GM19025 (cell line): ENCODE data around the gene OR10H5.
"Not testable (repeated sequence)": the region's sequence is repeated elsewhere in the genome, so short reads cannot be mapped to it uniquely, and the experiment has no call there.

Experiments
- ATAC-seq: cut with Tn5 transposase; IDR thresholded peaks from one replicate; pipeline ENCODE4 v1.9.1; 2021; ENCODE audit warnings: mild to moderate bottlenecking, low read depth, moderate library complexity; ENCODE audit not compliant: unreplicated experiment

OR10H5 gene

GRCh38 chr19:15810335-15810734, 22.9 kb downstream of the OR10H5 start:
- ATAC-seq = no peak

DNA sequence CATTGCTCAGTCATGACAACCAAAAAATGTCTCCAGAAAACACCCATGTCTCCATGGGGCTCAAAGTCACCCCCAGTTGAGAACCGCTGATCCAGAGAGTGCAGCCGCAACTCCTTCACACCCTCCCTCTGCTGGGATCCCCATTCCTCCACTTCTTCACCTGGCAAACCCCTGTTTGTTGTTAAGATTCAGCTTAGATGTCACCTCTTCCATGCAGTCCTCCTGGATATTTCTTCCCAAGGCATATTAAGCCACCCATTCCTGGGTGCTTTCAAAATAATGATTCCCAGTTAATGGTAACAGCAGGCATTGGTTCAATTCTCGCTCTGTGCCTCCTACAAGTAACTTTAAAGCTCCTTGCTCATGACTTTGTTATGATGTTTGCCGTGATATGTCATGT, 24.0 kb downstream of the OR10H5 start:
- no peak for ATAC-seq

GRCh38 chr19:15812060-15812722, 24.7 kb downstream of the OR10H5 start:
- ATAC-seq = no peak

DNA sequence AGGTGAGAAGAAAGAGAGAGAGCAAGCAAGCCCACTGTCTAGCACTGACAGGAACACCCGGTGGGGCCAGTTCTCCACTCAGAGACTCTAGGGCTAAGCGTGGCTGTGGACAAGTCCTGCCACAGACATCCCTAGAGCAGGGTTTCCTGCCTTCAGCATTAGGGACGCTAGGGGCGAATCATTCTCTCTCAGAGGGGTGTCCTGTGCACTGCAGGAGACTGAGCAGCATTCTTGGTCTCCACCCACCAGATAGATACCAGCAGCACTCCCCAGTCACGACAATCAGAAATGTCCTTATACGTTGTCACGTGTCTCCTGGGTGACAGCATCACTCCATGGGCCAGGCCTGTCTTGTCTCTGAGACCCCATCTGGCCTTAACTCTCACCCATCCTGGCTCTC, 26.5 kb downstream of the OR10H5 start:
- ATAC-seq = no peak

GRCh38 chr19:15815306-15815705, 27.8 kb downstream of the OR10H5 start, which contains the start of gene OR10H1:
OR10H1 (minus strand) TSS chr19:15815664; CDS start chr19:15808037, 7,627 bp downstream.
- ATAC-seq = no peak

DNA sequence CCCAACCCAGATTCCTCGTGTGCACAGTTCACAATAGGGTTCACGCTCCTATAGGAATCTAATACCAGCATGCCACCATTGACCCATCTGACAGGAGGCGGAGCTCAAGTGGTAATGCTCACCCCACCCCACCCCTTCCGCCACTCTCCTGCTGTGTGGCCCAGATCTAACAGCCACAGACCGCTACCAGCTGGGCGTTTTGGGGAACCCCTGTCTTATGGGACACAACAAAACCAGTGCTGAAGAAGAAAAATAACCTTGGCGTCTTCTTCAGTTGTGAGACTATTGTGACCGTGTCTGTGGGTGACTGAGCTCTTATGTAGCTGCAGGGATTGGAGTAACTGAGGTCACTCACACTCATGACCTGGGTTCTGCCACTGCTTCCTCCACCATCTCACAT, 33.2 kb downstream of the OR10H5 start:
- no peak for ATAC-seq

GRCh38 chr19:15825753-15826152, 38.3 kb downstream of the OR10H5 start:
- no peak for ATAC-seq

DNA sequence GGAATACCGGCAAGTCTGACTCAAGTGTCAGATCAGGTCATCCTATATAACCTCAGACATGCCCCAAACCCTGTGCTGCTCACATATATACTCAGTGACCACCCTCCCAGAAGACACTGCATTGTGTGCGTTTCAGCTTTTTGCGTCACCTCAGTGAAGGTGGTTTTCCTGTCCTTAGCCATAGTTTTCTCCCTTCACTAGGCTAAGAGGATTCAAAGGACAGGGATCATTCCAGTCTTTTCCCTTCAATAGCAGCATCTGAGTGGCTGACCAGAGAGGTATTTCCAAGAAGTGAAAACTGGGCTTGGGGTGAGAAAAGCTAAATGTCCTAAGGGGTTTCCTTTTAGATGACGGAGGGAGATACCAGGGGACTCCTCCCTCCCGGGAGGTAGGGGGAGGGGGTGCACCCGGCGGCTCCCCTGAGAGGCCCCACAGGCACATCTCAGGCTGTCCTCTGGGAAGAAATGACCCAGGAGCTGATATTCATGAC, 40.7 kb downstream of the OR10H5 start:
- no peak for ATAC-seq

DNA sequence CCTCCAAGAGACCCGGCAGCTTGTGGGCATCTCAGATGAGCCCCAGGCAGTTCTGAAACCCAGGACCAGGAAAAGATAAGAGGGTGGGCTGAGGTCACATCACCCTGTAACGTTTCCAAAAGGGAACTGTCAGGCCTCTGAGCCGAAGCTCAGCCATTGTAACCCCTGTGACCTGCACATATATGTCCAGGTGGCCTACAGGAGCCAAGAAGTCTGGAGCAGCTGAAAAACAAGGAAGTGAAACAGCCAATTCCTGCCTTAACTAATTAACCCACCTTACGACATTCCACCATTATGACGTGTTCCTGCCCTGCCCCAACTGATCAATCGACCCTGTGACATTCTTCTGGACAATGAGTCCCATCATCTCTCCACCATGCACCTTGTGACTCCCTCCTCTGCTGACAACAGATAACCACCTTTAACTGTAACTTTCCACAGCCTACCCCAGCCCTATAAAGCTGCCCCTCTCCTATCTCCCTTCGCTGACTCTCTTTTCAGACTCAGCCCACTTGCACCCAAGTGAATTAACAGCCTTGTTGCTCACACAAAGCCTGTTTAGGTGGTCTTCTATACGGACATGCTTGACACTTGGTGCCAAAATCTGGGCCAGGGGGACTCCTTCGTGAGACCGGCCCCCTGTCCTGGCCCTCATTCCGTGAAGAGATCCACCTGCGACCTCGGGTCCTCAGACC, 41.3 kb downstream of the OR10H5 start:
- ATAC-seq = not testable (repeated sequence)

DNA sequence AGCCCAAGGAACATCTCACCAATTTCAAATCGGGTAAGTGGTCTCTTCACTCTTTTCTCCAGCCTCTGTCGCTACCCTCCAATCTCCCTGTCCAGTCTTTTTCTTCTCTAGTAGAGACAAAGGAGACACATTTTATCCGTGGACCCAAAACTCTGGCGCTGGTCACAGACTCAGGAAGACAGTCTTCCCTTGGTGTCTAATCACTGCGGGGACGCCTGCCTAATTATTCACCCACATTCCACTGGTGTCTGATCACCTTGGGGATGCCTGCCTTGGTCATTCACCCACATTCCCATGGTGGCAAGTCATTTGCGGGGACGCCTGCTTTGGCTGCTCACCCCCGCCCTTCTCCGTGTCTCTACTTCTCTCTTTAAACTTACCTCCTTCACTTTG, 41.8 kb downstream of the OR10H5 start:
- ATAC-seq = no peak

GRCh38 chr19:15829786-15830185, 42.3 kb downstream of the OR10H5 start:
- no peak for ATAC-seq

- ATAC-seq = no peak
Observed at GRCh38 chr19:15831626-15832025, 44.2 kb downstream of the OR10H5 start.

- not testable (repeated sequence) for ATAC-seq
Observed at GRCh38 chr19:15834232-15834631, 46.8 kb downstream of the OR10H5 start.

DNA sequence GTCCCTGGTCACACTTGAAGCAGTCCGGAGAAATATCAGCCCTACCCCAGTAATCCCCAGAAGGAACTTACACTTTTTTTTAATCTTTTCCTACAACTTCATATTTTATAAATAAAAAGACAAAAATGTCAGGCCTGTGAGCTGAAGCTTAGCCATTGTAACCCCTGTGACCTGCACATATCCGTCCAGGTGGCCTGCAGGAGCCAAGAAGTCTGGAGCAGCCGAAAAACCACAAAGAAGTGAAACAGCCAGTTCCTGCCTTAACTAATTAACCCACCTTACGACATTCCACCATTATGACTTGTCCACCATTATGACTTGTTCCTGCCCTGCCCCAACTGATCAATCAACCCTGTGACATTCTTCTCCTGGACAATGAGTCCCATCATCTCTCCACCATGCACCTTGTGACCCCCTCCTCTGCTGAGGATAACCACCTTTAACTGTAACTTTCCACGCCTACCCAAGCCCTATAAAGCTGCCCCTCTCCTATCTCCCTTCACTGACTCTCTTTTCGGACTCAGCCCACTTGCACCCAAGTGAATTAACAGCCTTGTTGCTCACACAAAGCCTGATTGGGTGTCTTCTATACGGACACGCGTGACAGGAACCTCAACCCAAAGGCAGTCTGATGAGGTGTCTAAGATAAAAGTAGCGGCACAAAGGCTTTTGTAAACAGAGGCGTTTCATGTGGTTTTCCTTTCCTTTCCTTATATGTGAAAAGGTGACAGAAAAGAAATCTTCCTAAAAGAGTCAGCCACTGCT, 48.3 kb downstream of the OR10H5 start:
- ATAC-seq = not testable (repeated sequence)

GRCh38 chr19:15836330-15837220, 49.1 kb downstream of the OR10H5 start:
- peak; percentile 94 for ATAC-seq

- no peak for ATAC-seq
Observed at GRCh38 chr19:15837221-15837731, 49.8 kb downstream of the OR10H5 start.

GRCh38 chr19:15838351-15838750, 50.9 kb downstream of the OR10H5 start:
- no peak for ATAC-seq

GRCh38 chr19:15839888-15840287, 52.4 kb downstream of the OR10H5 start:
- not testable (repeated sequence) for ATAC-seq

GRCh38 chr19:15840833-15841232, 53.4 kb downstream of the OR10H5 start:
- ATAC-seq = no peak
